Hepatocyte (in vitro differentiated cells): Measurements from ENCODE around the gene HPSE2.

Experiments used
- CTCF ChIP-seq: fragments of 200-600 bp; sonication (generic); IDR thresholded peaks from 2 replicates; pipeline ENCODE4 v1.5.1; 2016; ENCODE audit warnings: antibody characterized with exemption, mild to moderate bottlenecking; ENCODE audit not compliant: poor library complexity
- EZH2phosphoT487 ChIP-seq: fragments of 200-600 bp; sonication (generic); IDR thresholded peaks from one replicate; pipeline ENCODE4 v1.6.1; 2018; ENCODE audit warnings: antibody characterized with exemption, mild to moderate bottlenecking, low read depth, moderate library complexity; ENCODE audit not compliant: unreplicated experiment, severe bottlenecking

- TF ChIP-seq EZH2phosphoT487 = no peak
- TF ChIP-seq CTCF = no peak
Measured at GRCh38 chr10:98555021-98555619, 680.5 kb downstream of the HPSE2 start.
